HUES6 (cell line): ENCODE data around the gene MBP.
"Not testable (repeated sequence)": the region's sequence is repeated elsewhere in the genome, so short reads cannot be mapped to it uniquely, and the experiment has no call there.

Experiments used
- H3K27ac ChIP-seq: 2 replicates; pipeline ENCODE4 v1.7.0; 2013; ENCODE audit warnings: low read depth, mild to moderate bottlenecking, low read length, inconsistent platforms
- H3K27me3 ChIP-seq: 2 replicates; pipeline ENCODE4 v1.6.1; 2013; ENCODE audit warnings: low read length; ENCODE audit not compliant: control insufficient read depth, insufficient read depth
- H3K36me3 ChIP-seq: 2 replicates; pipeline ENCODE4 v1.6.1; 2013; ENCODE audit warnings: low read length; ENCODE audit not compliant: control insufficient read depth, insufficient read depth
- H3K4me1 ChIP-seq: 2 replicates; pipeline ENCODE4 v1.6.1; 2013; ENCODE audit warnings: low read length; ENCODE audit not compliant: control insufficient read depth, insufficient read depth
- H3K4me3 ChIP-seq: 2 replicates; pipeline ENCODE4 v1.5.1; 2013; ENCODE audit warnings: low read depth, low read length
- H3K9ac ChIP-seq: one replicate; pipeline ENCODE4 v1.6.1; 2013; ENCODE audit warnings: mild to moderate bottlenecking, low read length
- H3K9me3 ChIP-seq: 2 replicates; pipeline ENCODE4 v1.6.1; 2013; ENCODE audit warnings: low read depth, low read length; ENCODE audit not compliant: control insufficient read depth, insufficient read depth

Gene MBP

DNA sequence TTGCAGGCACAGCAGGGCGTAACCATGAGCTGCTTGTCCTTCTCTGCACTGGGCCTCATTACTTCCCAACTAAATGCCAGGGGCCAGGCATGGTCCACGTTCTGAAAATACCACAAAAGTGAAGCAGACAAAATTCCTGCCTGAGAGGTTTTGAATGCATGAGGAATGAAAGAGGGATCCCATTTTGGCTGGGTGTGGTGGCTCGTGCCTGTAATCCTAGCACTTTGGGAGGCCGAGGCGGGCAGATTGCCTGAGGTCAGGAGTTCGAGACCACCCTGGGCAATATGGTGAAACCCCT lies 139.5 kb downstream of the MBP start:
- Histone ChIP-seq H3K36me3 (no peaks in the 10 kb centered on the region), H3K9me3 (no peaks in the 10 kb centered on the region), H3K9ac (no peak overlapping the region), H3K27ac (no peak overlapping the region), H3K4me3 (no peak overlapping the region), H3K4me1 (peaks cover 14% of the 10 kb centered on the region; the same call in 1 of the 2 replicates), H3K27me3 (no peaks in the 10 kb centered on the region)

DNA sequence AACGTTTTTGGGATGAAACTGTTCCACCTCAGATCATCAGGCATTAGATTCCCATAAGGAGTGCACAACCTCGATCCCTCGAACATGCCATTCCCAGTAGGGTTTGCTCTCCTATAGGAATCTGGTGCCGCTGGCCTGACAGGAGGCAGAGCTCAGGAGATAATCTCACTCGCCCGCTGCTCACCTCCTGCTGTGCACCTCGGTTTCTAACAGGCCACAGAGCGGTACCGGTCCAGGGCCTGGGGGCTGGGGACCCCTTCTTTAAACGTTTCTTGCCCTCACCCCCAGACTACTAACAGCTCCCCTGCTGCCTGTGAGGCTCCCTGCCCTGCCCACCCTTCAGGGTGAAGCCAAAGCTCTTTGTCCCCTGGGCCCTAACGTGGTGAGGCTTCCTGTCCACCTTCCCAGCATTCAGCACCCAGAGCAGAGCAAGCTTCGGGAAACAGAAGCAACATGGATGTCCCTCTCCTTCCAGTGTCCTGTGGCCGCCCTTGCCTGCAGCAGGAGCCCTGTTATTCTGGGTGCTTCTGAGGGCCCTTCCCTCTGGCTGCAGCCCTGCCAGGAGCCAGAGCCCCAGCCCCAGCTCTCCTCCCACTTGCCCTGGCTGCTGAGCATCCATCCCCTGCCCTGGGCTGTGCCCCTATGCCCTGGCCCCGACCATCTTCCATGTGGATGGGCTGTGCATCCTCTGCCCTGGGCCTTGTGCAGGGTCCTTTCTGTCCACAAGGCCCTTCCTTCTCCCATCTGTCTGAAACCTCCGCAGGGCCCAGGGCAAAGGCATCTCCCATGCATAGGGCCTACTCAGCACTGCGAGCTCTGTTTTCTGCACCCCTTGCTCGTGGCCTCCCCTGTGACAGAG lies 140.1 kb downstream of the MBP start:
- H3K27ac ChIP-seq = no peak overlapping the region
- H3K4me1 ChIP-seq = peaks cover 14% of the 10 kb centered on the region; the same call in 1 of the 2 replicates
- H3K4me3 ChIP-seq = no peak overlapping the region

DNA sequence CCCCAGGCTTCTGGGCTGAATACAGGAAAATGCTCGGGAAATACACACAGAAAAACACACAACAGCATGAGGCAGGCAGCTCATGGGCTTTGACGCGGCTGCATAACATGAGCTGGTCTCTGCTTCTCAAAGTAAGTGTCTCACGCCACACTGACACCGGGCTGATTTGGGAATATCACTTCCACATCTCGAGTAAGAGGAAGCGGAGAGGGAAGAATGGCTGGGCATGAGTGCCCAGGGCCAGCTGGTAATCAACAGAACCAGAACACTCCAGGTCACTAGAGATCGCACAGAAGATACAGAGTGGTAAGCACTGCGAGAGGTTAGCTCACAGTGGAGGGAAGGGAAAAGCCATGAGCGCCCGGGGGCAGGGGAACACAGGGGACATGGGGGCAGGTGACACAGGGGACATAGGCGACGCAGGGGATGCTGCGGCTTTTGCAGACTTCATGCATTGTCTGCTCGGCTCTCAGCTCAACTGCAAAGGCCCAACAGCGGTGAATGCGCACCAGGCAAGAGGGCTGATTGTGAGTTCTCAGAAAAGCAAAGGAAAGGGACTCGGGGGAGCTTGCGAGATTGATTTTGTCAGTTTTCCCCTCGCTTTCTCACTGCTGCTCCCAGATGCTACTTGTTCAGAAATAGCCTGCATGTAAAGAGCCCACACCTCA lies 141.4 kb downstream of the MBP start:
- no peak overlapping the region for H3K4me3 ChIP-seq
- H3K36me3 ChIP-seq = no peaks in the 10 kb centered on the region
- H3K27ac ChIP-seq = no peak overlapping the region
- no peaks in the 10 kb centered on the region for H3K9me3 ChIP-seq
- H3K9ac ChIP-seq = no peak overlapping the region
- H3K4me1 ChIP-seq = peaks cover 14% of the 10 kb centered on the region; the same call in 1 of the 2 replicates
- H3K27me3 ChIP-seq = no peaks in the 10 kb centered on the region

More for the DNA sequence above, 140.1 kb downstream of the MBP start:
- Histone ChIP-seq H3K9ac (no peak overlapping the region), H3K27me3 (no peaks in the 10 kb centered on the region), H3K9me3 (no peaks in the 10 kb centered on the region), H3K36me3 (no peaks in the 10 kb centered on the region)

DNA sequence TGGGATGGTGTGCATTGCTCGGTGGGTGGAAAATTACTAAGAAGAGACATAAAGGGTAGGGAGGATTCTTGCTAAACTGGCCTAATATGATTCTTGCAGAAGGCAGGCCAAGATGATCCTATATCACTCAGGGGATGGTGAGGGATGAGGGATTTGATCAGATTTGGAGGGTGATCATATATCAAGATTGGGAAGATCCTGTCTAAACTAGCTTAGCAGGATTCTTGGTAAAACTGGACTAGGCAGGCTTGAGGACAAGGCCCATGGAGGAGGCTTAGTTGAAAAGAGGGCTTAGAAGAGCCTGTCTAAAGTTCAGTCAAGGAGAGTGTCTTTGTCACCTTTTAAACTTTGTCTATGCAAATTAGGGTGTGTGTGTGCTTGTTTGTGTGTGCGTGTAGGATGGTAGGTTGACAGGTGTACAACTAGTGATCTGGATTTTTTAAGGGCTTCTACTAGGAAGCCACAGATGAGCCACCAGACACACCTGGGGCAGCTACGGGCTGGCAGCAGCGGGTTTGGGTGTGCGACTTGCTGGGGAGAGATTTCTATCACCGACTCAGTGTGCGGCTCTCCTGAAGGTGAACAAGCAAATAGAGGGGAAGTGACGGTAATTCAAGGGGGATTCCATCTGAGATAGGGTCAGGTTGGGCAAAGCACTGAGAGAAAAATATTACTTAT lies 142.1 kb downstream of the MBP start:
- H3K27me3 ChIP-seq, H3K9me3 ChIP-seq, H3K36me3 ChIP-seq: not testable (repeated sequence)

DNA sequence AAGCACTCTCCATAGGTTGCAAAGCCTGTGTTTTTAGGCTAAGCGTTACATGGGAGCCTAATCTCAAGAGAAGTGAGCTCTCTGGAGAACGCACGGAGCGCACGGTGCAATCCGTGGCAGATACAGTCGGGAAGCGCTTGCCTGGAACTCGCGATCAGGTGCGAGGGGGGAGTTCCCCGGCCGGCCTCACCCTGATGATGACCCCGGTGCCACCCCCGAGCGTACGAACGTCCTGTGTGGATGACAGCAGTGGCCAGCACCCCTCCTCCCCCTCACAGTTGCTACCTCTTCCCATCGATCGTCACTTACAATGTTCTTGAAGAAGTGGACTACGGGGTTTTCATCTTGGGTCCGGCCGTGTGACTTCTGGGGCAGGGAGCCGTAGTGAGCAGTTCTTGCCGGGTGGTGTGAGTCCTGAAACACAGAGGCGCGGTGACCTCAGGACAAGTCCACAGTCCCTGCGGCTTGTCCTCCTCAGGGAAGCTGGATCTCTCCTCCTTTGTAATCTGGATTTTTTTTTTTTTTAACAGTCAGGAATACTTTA lies 142.9 kb downstream of the MBP start:
- Histone ChIP-seq H3K27me3 (no peaks in the 10 kb centered on the region), H3K4me1 (0 out of 2 replicates have a peak, but pooled peaks cover 9% of the 10 kb centered on the region), H3K9me3 (no peaks in the 10 kb centered on the region), H3K9ac (no peak overlapping the region), H3K4me3 (no peak overlapping the region), H3K36me3 (no peaks in the 10 kb centered on the region), H3K27ac (no peak overlapping the region)

More for the DNA sequence above, 142.1 kb downstream of the MBP start:
- H3K4me1 ChIP-seq, H3K4me3 ChIP-seq, H3K9ac ChIP-seq, H3K27ac ChIP-seq: not testable (repeated sequence)

DNA sequence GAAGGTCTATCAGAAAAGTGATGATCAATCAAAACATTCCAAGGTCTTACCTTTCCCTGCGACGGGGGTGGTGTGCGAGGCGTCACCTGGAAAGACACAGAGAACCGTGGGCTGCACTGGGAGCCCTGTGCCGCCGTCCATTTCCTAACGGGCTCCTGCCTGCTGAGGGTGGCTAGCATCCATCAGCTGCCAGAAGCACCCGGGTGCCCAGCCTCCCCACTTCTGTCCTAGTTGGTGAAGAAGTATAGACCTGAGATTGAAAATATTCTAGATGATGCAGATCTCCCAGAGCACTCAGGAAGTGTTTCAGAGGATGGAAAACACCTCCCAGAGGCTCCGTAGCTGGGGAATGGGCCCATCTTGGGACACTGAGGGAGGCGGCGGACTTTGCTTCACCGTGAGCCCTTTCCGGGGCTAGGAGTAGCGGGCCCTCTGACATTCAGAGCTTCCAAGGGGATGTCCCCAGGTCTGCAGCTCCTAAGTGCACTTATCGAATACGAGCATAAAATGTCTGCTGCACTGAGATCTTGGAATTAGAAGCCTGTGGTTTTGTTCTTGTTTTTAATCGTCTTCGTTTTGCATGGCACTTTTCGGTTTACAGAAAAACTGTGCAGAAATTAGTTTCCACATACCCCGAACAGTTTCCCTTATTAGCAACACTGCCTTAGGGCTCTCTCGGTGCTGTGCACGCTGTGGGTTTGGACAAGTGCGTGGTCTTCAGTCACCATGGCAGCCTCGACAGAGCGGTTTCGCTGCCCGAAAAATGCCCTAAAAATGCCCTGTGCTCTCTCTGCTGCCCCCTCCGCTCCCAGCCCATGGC lies 143.5 kb downstream of the MBP start:
- Histone ChIP-seq H3K27ac (no peak overlapping the region), H3K4me1 (0 out of 2 replicates have a peak, but pooled peaks cover 9% of the 10 kb centered on the region)

DNA sequence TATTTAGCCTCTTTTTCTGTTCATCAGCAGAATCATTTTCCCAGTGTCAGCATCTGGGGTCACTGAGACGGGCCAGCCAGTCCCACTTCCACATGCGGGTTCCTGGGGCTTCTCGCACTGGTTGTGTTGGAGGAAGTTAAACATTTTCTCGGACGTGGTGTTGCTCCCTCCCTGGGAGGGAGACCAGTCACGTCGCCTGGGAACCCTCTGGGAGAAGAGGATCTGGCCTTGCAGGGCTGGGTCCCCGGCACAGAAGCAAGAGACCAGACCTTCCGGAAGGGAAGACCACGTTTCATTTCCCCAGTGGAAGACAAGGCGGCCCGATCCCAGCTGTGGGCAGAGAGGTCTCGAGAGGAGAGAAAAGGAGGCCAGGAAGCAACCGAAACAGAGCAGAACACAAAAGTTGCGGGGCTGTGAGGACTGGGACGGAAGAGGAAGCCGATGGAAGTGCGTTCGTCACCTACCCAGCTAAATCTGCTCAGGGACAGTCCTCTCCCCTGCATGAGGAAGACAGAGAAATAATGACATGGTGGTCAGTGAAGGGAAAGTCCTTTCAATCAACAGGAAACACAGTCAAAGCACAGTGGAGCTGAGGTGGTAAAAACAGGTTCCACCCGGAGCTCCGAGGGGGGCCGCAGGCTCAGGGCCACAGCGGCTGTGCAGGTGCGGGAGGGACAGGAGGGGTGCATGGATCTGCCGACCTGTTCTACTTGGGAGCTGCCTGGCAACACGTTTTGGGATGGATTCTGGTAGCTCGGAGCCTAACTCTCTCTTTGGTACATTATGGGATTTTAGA lies 144.4 kb downstream of the MBP start:
- no peak overlapping the region for H3K4me3 ChIP-seq
- H3K36me3 ChIP-seq = no peaks in the 10 kb centered on the region
- H3K9me3 ChIP-seq = no peaks in the 10 kb centered on the region
- H3K9ac ChIP-seq = no peak overlapping the region
- H3K4me1 ChIP-seq = peaks cover 14% of the 10 kb centered on the region; the same call in 1 of the 2 replicates
- H3K27me3 ChIP-seq = no peaks in the 10 kb centered on the region
- H3K27ac ChIP-seq = no peak overlapping the region

More for the DNA sequence above, 143.5 kb downstream of the MBP start:
- H3K27me3 ChIP-seq = no peaks in the 10 kb centered on the region
- no peak overlapping the region for H3K9ac ChIP-seq
- H3K9me3 ChIP-seq = no peaks in the 10 kb centered on the region
- no peak overlapping the region for H3K4me3 ChIP-seq
- H3K36me3 ChIP-seq = no peaks in the 10 kb centered on the region

DNA sequence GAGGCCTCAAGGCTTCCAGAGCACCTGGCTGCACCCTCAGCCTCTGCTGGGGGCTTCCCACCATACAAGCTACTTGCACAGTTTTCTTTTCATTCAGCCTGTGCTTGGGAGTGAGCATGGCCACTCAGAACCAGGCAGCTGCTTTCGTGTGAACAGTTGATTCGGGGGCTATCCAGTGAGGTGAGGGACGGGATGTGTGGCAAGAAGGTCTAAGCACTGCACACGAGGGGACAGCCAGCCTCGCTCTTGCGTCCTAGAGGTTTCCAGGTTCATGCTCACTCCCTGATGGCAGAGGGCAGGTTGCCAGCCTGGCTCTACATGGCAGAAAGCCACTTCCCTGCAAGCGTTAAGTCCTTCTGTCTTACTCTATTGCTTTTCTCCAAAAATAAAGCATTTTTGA lies 146.2 kb downstream of the MBP start:
- Histone ChIP-seq H3K4me3 (no peak overlapping the region), H3K4me1 (peaks cover 13% of the 10 kb centered on the region; the same call in 1 of the 2 replicates), H3K9ac (no peak overlapping the region), H3K27me3 (no peaks in the 10 kb centered on the region), H3K36me3 (no peaks in the 10 kb centered on the region), H3K9me3 (no peaks in the 10 kb centered on the region), H3K27ac (no peak overlapping the region)

DNA sequence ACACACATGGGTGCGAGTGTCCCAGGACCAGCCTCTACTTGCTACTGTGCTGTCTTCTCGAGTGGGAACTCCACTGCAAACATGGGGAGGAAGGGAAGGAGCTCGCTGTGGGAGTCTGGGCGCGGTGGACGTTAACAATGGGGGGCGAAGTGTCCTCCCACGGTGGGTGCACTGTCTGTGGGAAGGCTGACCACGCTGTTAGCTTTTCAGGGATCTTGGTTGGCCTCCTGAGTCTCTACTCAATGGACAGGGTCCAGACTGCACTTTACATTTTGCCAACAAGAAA lies 146.7 kb downstream of the MBP start:
- Histone ChIP-seq H3K9me3 (no peaks in the 10 kb centered on the region), H3K4me1 (peaks cover 15% of the 10 kb centered on the region; the same call in 1 of the 2 replicates), H3K27ac (no peak overlapping the region), H3K36me3 (no peaks in the 10 kb centered on the region), H3K27me3 (no peaks in the 10 kb centered on the region), H3K4me3 (no peak overlapping the region), H3K9ac (no peak overlapping the region)
